ENCODE results near the gene PGM3.

DNA sequence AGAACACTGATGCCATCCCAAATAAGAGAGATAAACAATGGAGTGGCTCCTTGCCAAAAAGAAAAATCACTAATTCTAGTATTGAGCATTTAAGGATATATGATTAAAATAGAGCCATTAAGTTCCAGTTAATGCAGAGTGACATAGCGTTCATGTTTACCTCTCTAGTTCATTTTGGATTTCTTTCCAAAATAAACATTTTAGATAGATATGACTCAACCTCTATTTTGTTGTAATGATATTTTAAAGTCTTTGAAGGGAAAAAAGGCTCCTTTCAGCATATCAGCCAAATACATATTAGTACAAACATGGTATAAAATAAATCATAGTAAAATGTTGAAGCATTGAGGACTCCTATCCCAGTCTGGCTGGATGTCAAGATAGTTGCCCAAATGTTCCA is 33.5 kb upstream of the PGM3 start:
- TF ChIP-seq, protein P1, sequence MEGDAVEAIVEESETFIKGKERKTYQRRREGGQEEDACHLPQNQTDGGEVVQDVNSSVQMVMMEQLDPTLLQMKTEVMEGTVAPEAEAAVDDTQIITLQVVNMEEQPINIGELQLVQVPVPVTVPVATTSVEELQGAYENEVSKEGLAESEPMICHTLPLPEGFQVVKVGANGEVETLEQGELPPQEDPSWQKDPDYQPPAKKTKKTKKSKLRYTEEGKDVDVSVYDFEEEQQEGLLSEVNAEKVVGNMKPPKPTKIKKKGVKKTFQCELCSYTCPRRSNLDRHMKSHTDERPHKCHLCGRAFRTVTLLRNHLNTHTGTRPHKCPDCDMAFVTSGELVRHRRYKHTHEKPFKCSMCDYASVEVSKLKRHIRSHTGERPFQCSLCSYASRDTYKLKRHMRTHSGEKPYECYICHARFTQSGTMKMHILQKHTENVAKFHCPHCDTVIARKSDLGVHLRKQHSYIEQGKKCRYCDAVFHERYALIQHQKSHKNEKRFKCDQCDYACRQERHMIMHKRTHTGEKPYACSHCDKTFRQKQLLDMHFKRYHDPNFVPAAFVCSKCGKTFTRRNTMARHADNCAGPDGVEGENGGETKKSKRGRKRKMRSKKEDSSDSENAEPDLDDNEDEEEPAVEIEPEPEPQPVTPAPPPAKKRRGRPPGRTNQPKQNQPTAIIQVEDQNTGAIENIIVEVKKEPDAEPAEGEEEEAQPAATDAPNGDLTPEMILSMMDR (IDR thresholded peaks at IDR 0.05), result no peak
- TF ChIP-seq, protein P2, sequence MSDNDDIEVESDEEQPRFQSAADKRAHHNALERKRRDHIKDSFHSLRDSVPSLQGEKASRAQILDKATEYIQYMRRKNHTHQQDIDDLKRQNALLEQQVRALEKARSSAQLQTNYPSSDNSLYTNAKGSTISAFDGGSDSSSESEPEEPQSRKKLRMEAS (IDR thresholded peaks at IDR 0.05), result no peak
- TF ChIP-seq ZFP36 (IDR thresholded peaks at IDR 0.05; ENCODE audit: borderline replicate concordance, partially characterized antibody) (no peak), CEBPB (IDR thresholded peaks at IDR 0.05) (no peak), HOXA7 (CRISPR knock-in tag; IDR thresholded peaks at IDR 0.05) (no peak), HDAC2 (IDR thresholded peaks at IDR 0.05) (no peak), ESRRA (IDR thresholded peaks at IDR 0.05; ENCODE audit: borderline replicate concordance, low read length) (no peak), POLR2A (IDR thresholded peaks at IDR 0.05; ENCODE audit: low read length) (no peak), RAD21 (conservative IDR thresholded peaks at IDR 0.05 in 1 of 2, IDR thresholded peaks at IDR 0.05 in 1 of 2) (no peak), MAFK (IDR thresholded peaks at IDR 0.05; ENCODE audit: partially characterized antibody) (no peak), CHD4 (IDR thresholded peaks at IDR 0.05; ENCODE audit: borderline replicate concordance) (no peak), EP300 (IDR thresholded peaks at IDR 0.05) (no peak)
- TF ChIP-seq, protein P3, sequence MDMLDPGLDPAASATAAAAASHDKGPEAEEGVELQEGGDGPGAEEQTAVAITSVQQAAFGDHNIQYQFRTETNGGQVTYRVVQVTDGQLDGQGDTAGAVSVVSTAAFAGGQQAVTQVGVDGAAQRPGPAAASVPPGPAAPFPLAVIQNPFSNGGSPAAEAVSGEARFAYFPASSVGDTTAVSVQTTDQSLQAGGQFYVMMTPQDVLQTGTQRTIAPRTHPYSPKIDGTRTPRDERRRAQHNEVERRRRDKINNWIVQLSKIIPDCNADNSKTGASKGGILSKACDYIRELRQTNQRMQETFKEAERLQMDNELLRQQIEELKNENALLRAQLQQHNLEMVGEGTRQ (IDR thresholded peaks at IDR 0.05), result no peak
- TF ChIP-seq, protein P4, sequence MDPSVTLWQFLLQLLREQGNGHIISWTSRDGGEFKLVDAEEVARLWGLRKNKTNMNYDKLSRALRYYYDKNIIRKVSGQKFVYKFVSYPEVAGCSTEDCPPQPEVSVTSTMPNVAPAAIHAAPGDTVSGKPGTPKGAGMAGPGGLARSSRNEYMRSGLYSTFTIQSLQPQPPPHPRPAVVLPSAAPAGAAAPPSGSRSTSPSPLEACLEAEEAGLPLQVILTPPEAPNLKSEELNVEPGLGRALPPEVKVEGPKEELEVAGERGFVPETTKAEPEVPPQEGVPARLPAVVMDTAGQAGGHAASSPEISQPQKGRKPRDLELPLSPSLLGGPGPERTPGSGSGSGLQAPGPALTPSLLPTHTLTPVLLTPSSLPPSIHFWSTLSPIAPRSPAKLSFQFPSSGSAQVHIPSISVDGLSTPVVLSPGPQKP (IDR thresholded peaks at IDR 0.05; ENCODE audit: low read depth, low read length), result no peak
